HL-60 (cell line): Measurements from ENCODE around the gene FMN1.

Experiments used
- CTCF ChIP-seq: IDR thresholded peaks from one replicate; pipeline ENCODE4 v1.5.1; 2011; ENCODE audit warnings: low read length, control low read depth, inconsistent platforms; ENCODE audit not compliant: insufficient read depth
- GABPA ChIP-seq: IDR thresholded peaks from 2 replicates; pipeline ENCODE4 v1.6.1; 2012; ENCODE audit warnings: low read depth
- POLR2AphosphoS5 ChIP-seq: IDR thresholded peaks from 2 replicates; pipeline ENCODE4 v1.6.1; 2012; ENCODE audit warnings: low read depth
- REST ChIP-seq: IDR thresholded peaks from 2 replicates; pipeline ENCODE4 v1.6.1; 2012; ENCODE audit warnings: low read depth; ENCODE audit not compliant: insufficient replicate concordance
- SPI1 ChIP-seq: IDR thresholded peaks from 2 replicates; pipeline ENCODE4 v1.6.1; 2012; ENCODE audit warnings: low read depth, mild to moderate bottlenecking, borderline replicate concordance

- no peak for TF ChIP-seq CTCF
- TF ChIP-seq REST: no peak
- TF ChIP-seq POLR2AphosphoS5: no peak
- no peak for TF ChIP-seq GABPA
- no peak for TF ChIP-seq SPI1
Measured at GRCh38 chr15:32922541-32922940, 272.0 kb downstream of the FMN1 start.
